GM21619 (cell line): ENCODE measurements around the gene ISG20.
A peak's percentile ranks its signal among the peaks of the same experiment; 100 is the strongest.

Experiments used
- ATAC-seq: cut with Tn5 transposase; IDR thresholded peaks from one replicate; pipeline ENCODE4 v1.9.1; 2021; ENCODE audit not compliant: unreplicated experiment

The ISG20 gene

GRCh38 chr15:88653200-88654064 lies 14.6 kb downstream of the ISG20 start:
- no peak for ATAC-seq

GRCh38 chr15:88654430-88655102 lies 15.8 kb downstream of the ISG20 start:
- ATAC-seq, result no peak

- ATAC-seq, result no peak
These were observed 16.3 kb downstream of the ISG20 start for GRCh38 chr15:88655103-88655553.

- ATAC-seq, result no peak
These were observed 17.1 kb downstream of the ISG20 start for GRCh38 chr15:88655800-88656488.

- peak; percentile 90 for ATAC-seq
These were observed 18.0 kb downstream of the ISG20 start for GRCh38 chr15:88656760-88657221.

GRCh38 chr15:88657326-88658069 lies 18.7 kb downstream of the ISG20 start:
- ATAC-seq, result no peak

GRCh38 chr15:88658070-88658965 lies 19.5 kb downstream of the ISG20 start:
- no peak for ATAC-seq

GRCh38 chr15:88658972-88659931 lies 20.4 kb downstream of the ISG20 start:
- ATAC-seq, result no peak

- ATAC-seq, result no peak
These were observed 22.4 kb downstream of the ISG20 start for GRCh38 chr15:88661041-88661700.

GRCh38 chr15:88661761-88662556 lies 23.1 kb downstream of the ISG20 start:
- ATAC-seq, result no peak

GRCh38 chr15:88663141-88663621 lies 24.4 kb downstream of the ISG20 start:
- no peak for ATAC-seq

GRCh38 chr15:88664151-88664778 lies 25.4 kb downstream of the ISG20 start:
- ATAC-seq, result no peak

- no peak for ATAC-seq
These were observed 35.8 kb downstream of the ISG20 start for GRCh38 chr15:88674661-88675060.

- ATAC-seq, result no peak
These were observed 39.9 kb downstream of the ISG20 start for GRCh38 chr15:88678755-88679154.

- ATAC-seq, result no peak
These were observed 41.6 kb downstream of the ISG20 start for GRCh38 chr15:88680241-88681001.

GRCh38 chr15:88681610-88682221 lies 42.9 kb downstream of the ISG20 start:
- no peak for ATAC-seq
